ENCODE measurements around the gene PHF21B. TPM values are rescaled to one million over a fixed set of nuclear protein-coding genes. Genes with fewer than 3 reads are reported as not detected.
"Not testable (repeated sequence)": the region's sequence is repeated elsewhere in the genome, so short reads cannot be mapped to it uniquely, and the experiment has no call there.

The PHF21B gene
- total and polyA plus RNA-seq, 2 donors (not counting 3 experiments of a cell fraction or from before 2014, with no cell fraction given): not detected

DNA sequence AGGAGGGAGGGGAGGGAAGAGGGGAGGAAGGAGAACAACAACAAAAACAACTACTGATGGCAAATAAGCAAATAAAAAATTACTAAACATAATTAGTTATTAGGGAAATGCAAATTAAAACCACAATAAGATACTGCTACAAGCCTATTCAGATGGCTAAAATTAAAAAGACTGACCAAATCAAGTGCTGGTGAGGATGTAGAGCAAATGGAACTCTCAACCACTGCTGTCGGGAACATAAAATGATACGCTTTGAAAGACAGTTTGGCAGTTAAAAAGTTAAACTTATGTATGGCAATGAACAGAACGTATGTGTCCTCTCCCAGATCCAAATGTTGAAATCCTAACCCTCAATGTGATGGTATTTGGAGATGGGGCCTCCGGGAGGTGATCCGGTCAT lies 85.7 kb downstream of the PHF21B start:
- no peak overlapping the region for H3K4me3 ChIP-seq (replicated peaks in 1 of 3; ENCODE audit: insufficient read depth in 1 of 3, low read depth in 1 of 3, low read length in 3 of 3)
- dilution Hi-C loops (cut with MboI; ENCODE audit: extremely low pct_ligation_motif_present, low sequenced_read_pairs): no loop called here
- intact Hi-C loops (cut with micrococcal nuclease): no loop called here
- no peaks in the 10 kb centered on the region for H3K79me2 ChIP-seq (ENCODE audit: control insufficient read depth, insufficient read depth, low read length)
- no peak overlapping the region for H3K27ac ChIP-seq (ENCODE audit: insufficient read depth, low read depth, low read length)
- H3K9ac ChIP-seq (replicated peaks; ENCODE audit: extremely low read depth, insufficient read depth, low read length): no peak overlapping the region
- FAIRE-seq: no peak
- no peak overlapping the region for H2AFZ ChIP-seq (ENCODE audit: low read depth, low read length)
- DNase-seq (ENCODE audit: low read depth, low spot score): no peak
- POLR2A ChIA-PET: no interaction called here
- H3K4me1 ChIP-seq (ENCODE audit: control insufficient read depth, extremely low read depth, insufficient read depth, low read length): no peaks in the 10 kb centered on the region
- CTCF ChIA-PET: no interaction called here
- BruUV-seq (replicated peaks): no TSS peak
- no peaks in the 10 kb centered on the region for H4K20me1 ChIP-seq (replicated peaks; ENCODE audit: control insufficient read depth, extremely low read depth, insufficient read depth, low read length)
- no peaks in the 10 kb centered on the region for H3K36me3 ChIP-seq (ENCODE audit: control insufficient read depth in 2 of 2, extremely low read depth in 1 of 2, insufficient read depth in 2 of 2, low read length in 2 of 2)
- no peaks in the 10 kb centered on the region for H3K27me3 ChIP-seq (ENCODE audit: control insufficient read depth in 2 of 2, insufficient read depth in 2 of 2, low read length in 2 of 2)
- H3K4me2 ChIP-seq (ENCODE audit: insufficient read depth, low read length): no peak overlapping the region
- TF ChIP-seq JUN (IDR thresholded peaks at IDR 0.05; ENCODE audit: borderline replicate concordance, insufficient read depth, insufficient read length, low read depth) (no peak), FOS (IDR thresholded peaks at IDR 0.05; ENCODE audit: borderline replicate concordance, insufficient read depth, low read length) (no peak), CTCF (IDR thresholded peaks at IDR 0.05; ENCODE audit: extremely low read depth in 1 of 2, insufficient read depth in 1 of 2, low read depth in 1 of 2, low read length in 2 of 2) (no peak), EZH2 (IDR thresholded peaks at IDR 0.05; ENCODE audit: borderline replicate concordance, low read depth, low read length, severe bottlenecking) (no peak), POLR2A (IDR thresholded peaks at IDR 0.05; ENCODE audit: low read depth, low read length) (no peak), GATA2 (IDR thresholded peaks at IDR 0.05; ENCODE audit: insufficient read depth, insufficient read length, low read depth, low read length) (no peak), POLR2AphosphoS5 (IDR thresholded peaks at IDR 0.05; ENCODE audit: insufficient read depth, low read depth, low read length) (no peak), MYC (IDR thresholded peaks at IDR 0.05; ENCODE audit: low read depth, low read length) (no peak)
- TF ChIP-seq, protein P1, sequence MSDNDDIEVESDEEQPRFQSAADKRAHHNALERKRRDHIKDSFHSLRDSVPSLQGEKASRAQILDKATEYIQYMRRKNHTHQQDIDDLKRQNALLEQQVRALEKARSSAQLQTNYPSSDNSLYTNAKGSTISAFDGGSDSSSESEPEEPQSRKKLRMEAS (IDR thresholded peaks at IDR 0.05; ENCODE audit: insufficient read depth, insufficient read length): no peak
- no peaks in the 10 kb centered on the region for H3K9me1 ChIP-seq (replicated peaks; ENCODE audit: control insufficient read depth, extremely low read depth, insufficient read depth, low read length)
- H3K9me3 ChIP-seq (replicated peaks; ENCODE audit: control insufficient read depth, insufficient read depth, low read length): no peaks in the 10 kb centered on the region

- DNase-seq (ENCODE audit: low read depth, low spot score); H3K9ac ChIP-seq (replicated peaks; ENCODE audit: extremely low read depth, insufficient read depth, low read length); dilution Hi-C loops (cut with MboI; ENCODE audit: extremely low pct_ligation_motif_present, low sequenced_read_pairs); H3K4me1 ChIP-seq (ENCODE audit: control insufficient read depth, extremely low read depth, insufficient read depth, low read length); H3K27ac ChIP-seq (ENCODE audit: insufficient read depth, low read depth, low read length); H3K36me3 ChIP-seq (ENCODE audit: control insufficient read depth in 2 of 2, extremely low read depth in 1 of 2, insufficient read depth in 2 of 2, low read length in 2 of 2); H3K27me3 ChIP-seq (ENCODE audit: control insufficient read depth in 2 of 2, insufficient read depth in 2 of 2, low read length in 2 of 2); POLR2A ChIA-PET; H3K79me2 ChIP-seq (ENCODE audit: control insufficient read depth, insufficient read depth, low read length); CTCF ChIA-PET; BruUV-seq (replicated peaks); H3K9me1 ChIP-seq (replicated peaks; ENCODE audit: control insufficient read depth, extremely low read depth, insufficient read depth, low read length); intact Hi-C loops (cut with micrococcal nuclease); H4K20me1 ChIP-seq (replicated peaks; ENCODE audit: control insufficient read depth, extremely low read depth, insufficient read depth, low read length); H2AFZ ChIP-seq (ENCODE audit: low read depth, low read length); H3K9me3 ChIP-seq (replicated peaks; ENCODE audit: control insufficient read depth, insufficient read depth, low read length); H3K4me3 ChIP-seq (replicated peaks in 1 of 3; ENCODE audit: insufficient read depth in 1 of 3, low read depth in 1 of 3, low read length in 3 of 3); FAIRE-seq; H3K4me2 ChIP-seq (ENCODE audit: insufficient read depth, low read length): not testable (repeated sequence)
Measured at GRCh38 chr22:44921766-44922165, 88.0 kb downstream of the PHF21B start.
